ENCODE results near the gene NEK8.

Gene NEK8

DNA sequence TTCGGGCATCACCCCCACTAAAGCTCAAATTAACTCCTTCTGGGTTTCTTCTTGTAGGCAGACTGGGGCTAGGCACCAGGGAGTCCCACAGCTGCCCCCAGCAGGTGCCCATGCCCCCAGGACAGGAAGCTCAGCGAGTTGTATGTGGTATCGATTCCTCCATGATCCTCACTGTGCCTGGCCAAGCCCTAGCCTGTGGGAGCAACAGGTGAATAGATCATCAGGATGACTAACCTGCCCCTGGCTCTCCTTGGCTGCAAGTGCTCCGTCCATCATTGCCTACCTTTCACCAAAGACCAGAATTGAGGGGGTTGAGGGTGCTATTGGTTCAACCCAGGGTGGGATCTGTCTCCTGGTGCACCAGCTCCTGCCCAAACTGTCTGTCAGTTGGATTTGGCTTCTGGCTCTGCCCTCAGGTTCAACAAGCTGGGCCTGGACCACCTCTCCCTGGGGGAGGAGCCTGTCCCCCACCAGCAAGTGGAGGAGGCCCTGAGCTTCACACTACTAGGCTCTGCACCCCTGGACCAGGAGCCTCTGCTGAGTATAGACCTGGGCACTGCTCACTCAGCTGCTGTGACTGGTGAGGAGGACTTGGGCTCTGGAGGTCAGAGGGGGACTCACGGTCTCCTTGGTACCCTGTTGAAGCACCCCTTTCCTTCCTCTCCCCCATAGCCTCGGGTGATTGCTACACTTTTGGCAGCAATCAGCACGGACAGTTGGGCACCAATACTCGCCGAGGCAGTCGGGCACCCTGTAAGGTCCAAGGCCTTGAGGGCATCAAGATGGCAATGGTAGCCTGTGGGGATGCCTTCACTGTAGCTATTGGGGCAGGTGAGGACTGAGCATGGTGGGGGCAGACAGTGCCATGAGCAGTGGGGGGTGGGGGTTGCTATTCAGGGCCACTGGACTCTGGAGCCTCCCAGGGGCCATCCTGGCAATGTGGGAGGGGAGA, 12.1 kb downstream of the NEK8 start:
- WGBS, result 94% methylated on average over 10 of the region's 10 CpGs
- Histone ChIP-seq H3K27me3 (ENCODE audit: insufficient read depth, low read length) (no peaks in the 10 kb centered on the region), H3K4me1 (ENCODE audit: insufficient read depth, low read length) (0 out of 2 replicates have a peak, but pooled peaks cover 2% of the 10 kb centered on the region), H3K9ac (ENCODE audit: low read depth, low read length) (no peak overlapping the region), H3K27ac (ENCODE audit: low read depth, low read length) (no peak overlapping the region), H3K4me3 (ENCODE audit: low read length) (no peak overlapping the region), H3K36me3 (ENCODE audit: insufficient read depth, low read length) (peaks cover 19% of the 10 kb centered on the region), H3K9me3 (ENCODE audit: insufficient read depth, low read depth, low read length) (no peaks in the 10 kb centered on the region)

DNA sequence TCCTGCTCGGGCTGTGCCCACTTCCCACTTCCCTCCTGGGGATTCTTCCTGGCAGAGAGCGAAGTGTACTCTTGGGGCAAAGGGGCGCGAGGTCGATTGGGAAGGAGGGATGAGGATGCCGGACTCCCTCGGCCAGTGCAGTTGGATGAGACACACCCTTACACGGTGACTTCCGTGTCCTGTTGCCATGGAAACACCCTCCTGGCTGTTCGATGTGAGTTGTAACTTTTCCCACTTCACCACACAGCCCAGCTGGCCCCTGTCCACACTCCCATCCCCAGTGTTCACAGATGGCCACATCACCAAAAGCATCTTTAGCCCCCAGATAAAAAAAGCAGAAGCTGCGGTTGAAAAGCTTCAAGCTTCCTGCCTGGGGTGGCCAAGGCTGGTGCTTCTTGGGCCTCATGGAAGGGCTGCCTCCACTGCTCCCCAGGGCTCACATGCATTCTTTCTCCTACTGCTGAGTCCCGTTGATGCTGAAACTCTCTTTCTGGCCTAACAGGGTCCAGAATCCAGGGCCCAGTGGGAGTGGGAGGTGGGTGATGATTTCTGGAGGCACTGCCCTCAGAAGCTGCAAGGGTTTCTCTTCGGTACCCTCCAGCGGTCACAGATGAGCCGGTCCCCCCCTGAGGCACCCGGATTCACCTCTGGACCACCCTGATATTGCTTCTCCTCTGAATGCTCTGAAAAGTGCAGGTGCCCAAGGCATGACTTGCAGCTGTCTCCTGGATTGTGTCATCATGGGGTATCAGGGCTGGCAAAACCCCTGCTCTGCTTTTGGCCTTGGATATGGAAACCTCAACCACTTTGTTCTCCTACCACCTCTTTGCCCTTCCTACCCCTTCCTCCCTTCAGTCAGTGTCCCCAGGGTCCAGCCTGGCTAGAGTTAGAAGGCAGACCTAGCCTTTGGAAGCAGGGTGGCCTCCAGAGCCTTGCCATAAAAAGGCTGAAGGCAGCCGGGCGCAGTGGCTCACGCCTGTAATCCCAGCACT, 13.1 kb downstream of the NEK8 start:
- no peak overlapping the region for H3K27ac ChIP-seq (ENCODE audit: low read depth, low read length)
- H3K9me3 ChIP-seq (ENCODE audit: insufficient read depth, low read depth, low read length), result no peaks in the 10 kb centered on the region
- no peaks in the 10 kb centered on the region for H3K27me3 ChIP-seq (ENCODE audit: insufficient read depth, low read length)
- H3K9ac ChIP-seq (ENCODE audit: low read depth, low read length), result no peak overlapping the region
- H3K36me3 ChIP-seq (ENCODE audit: insufficient read depth, low read length), result peaks cover 28% of the 10 kb centered on the region
- 94% methylated on average over 19 of the region's 19 CpGs for WGBS
- H3K4me1 ChIP-seq (ENCODE audit: insufficient read depth, low read length), result peaks cover 12% of the 10 kb centered on the region; the same call in 1 of the 2 replicates
- H3K4me3 ChIP-seq (ENCODE audit: low read length), result no peak overlapping the region

DNA sequence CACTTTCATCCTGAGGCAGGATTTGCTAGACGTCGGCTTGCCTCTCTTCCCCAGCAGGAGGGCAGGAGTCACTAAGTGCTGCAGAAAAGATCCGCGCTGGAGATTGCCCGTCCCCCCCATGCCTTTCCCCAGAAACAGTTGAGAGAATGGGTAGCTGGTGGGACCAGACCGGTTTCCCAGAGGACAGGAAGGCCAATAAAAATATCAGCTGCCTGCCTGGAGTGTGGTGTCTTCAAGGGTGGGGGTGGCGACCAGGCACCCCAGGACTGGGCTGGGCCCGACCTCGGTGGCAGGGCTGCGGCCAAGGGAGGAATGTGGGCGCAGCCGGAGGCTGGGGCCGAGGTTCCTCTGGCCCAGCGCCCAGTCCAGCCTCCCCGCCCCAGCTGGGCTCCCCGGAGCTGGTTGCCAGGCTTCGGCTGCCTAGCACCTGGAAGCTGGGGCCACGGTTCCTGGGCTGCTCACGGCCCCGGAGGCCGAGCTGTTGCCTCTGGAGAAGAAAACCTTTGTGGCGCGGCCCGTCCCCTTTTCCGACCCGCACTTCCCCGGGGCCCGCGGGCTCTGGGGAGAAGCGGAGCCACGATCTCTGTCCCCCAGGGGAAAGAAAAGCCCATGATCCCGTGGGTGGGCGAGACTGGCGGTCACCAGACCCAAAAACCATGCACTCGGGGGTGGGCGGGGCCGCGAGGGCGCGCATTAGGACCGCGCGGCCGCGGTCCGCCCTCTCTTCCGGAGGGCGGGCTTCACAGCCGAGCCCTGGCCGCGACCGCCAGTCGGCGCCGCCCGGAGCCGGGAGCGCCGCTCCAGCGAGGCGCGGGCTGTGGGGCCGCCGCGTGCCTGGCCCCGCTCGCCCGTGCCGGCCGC, 14.9 kb downstream of the NEK8 start, which contains the start of gene TRAF4:
Gene TRAF4 (plus strand): TSS at position 769 of the 861 bp plus-strand sequence. CDS start 102 bp downstream, outside the sequence.
- H3K27ac ChIP-seq (ENCODE audit: low read depth, low read length), result peak within 1 kb of the TSS; percentile 100
- peaks cover 14% of the 10 kb centered on the region; the same call in 1 of the 2 replicates for H3K4me1 ChIP-seq (ENCODE audit: insufficient read depth, low read length)
- no peaks in the 10 kb centered on the region for H3K27me3 ChIP-seq (ENCODE audit: insufficient read depth, low read length)
- H3K9ac ChIP-seq (ENCODE audit: low read depth, low read length), result peak within 1 kb of the TSS; percentile 96
- under 1% methylated on average over 70 of the region's 70 CpGs for WGBS
- H3K4me3 ChIP-seq (ENCODE audit: low read length), result peak within 1 kb of the TSS; percentile 87
- no peaks in the 10 kb centered on the region for H3K9me3 ChIP-seq (ENCODE audit: insufficient read depth, low read depth, low read length)
- peaks cover 39% of the 10 kb centered on the region for H3K36me3 ChIP-seq (ENCODE audit: insufficient read depth, low read length)

DNA sequence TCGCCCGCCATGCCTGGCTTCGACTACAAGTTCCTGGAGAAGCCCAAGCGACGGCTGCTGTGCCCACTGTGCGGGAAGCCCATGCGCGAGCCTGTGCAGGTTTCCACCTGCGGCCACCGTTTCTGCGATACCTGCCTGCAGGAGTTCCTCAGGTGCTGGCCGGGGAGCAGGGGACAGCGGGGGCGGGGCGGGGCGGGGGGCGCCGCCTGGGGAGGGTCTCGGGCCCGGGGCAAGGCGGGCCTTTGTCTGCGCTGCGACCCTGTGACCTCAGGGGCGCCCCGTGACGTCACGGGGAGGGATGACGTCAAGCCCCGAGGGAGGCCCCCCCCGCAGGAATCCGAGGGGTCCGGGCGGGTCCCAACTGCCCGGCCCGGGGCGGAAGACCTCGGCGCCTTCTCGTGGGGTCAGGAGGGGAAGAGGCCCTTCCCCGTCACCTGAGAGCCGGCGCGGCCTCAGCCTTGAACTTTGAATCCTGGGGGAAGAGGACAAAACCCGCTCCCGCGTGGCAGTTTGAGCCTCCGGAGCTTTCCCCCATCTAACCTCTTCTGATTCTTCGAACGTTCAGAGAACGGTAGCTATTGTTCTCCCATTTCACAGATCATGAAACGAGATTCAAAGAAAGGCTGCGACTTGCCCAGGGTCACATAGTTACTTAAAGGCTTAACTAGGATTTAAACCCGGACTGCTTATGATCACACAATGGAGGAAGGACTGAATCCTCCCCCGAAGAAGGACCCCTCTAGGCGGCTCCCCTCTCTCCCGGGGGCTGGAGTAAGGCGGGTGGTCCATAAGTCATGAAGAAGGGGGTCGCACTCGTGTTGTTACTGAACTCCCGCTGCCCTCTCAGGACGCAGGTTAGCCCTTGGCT, 15.8 kb downstream of the NEK8 start:
- peaks cover 14% of the 10 kb centered on the region; the same call in 1 of the 2 replicates for H3K4me1 ChIP-seq (ENCODE audit: insufficient read depth, low read length)

DNA sequence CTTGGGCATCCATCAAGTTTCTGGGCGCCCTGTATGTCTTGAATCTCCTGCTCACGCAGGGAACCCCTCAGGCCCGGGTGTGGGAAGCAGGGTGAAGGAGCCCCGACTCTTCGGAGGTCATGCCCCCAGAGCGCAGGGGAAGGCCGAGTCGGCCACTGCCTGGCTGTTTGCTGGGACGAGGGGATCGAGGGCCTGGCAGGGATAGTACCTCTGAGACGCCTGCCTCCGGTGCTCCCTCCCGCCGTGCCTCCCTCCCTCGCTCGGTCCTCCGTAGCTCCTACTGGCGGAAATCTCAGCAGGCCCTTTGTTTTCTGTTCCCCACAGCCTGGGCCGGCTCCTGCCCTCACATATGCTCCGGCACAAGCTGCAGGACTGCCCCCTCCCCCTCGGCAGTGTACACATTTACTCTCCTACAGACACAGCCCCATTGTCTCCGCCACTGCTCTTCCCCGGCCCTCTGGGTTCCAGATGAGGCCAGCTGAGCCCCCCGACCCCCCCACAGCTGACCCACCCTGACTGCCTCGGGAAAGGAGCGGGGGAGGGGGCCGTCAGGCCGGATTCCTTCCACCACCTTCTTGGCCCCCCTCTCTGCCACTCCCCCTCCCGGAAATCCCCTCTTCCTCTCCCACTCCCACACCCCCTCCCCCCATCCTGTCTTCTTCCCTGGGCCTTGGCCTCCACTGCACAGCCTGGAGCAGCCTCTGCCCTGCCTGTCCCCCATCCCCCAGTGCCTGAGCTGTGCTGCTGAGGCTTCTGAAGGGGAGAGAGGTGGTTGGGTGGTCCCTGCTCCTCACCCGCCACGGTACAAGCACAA, 16.6 kb downstream of the NEK8 start:
- peak overlapping the region; percentile 96 for H3K9ac ChIP-seq (ENCODE audit: low read depth, low read length)
- no peaks in the 10 kb centered on the region for H3K9me3 ChIP-seq (ENCODE audit: insufficient read depth, low read depth, low read length)
- peak overlapping the region; percentile 100 for H3K27ac ChIP-seq (ENCODE audit: low read depth, low read length)
- 1% methylated on average over 31 of the region's 31 CpGs for WGBS
- H3K36me3 ChIP-seq (ENCODE audit: insufficient read depth, low read length), result peaks cover 46% of the 10 kb centered on the region
- peak overlapping the region; percentile 87 for H3K4me3 ChIP-seq (ENCODE audit: low read length)
- H3K4me1 ChIP-seq (ENCODE audit: insufficient read depth, low read length), result peaks cover 14% of the 10 kb centered on the region; the same call in 1 of the 2 replicates
- H3K27me3 ChIP-seq (ENCODE audit: insufficient read depth, low read length), result no peaks in the 10 kb centered on the region

More for the DNA sequence above, 15.8 kb downstream of the NEK8 start:
- Histone ChIP-seq H3K36me3 (ENCODE audit: insufficient read depth, low read length) (peaks cover 42% of the 10 kb centered on the region), H3K9me3 (ENCODE audit: insufficient read depth, low read depth, low read length) (no peaks in the 10 kb centered on the region), H3K9ac (ENCODE audit: low read depth, low read length) (peak overlapping the region; percentile 96), H3K4me3 (ENCODE audit: low read length) (peak overlapping the region; percentile 87), H3K27ac (ENCODE audit: low read depth, low read length) (peak overlapping the region; percentile 100), H3K27me3 (ENCODE audit: insufficient read depth, low read length) (no peaks in the 10 kb centered on the region)
- under 1% methylated on average over 61 of the region's 61 CpGs for WGBS

DNA sequence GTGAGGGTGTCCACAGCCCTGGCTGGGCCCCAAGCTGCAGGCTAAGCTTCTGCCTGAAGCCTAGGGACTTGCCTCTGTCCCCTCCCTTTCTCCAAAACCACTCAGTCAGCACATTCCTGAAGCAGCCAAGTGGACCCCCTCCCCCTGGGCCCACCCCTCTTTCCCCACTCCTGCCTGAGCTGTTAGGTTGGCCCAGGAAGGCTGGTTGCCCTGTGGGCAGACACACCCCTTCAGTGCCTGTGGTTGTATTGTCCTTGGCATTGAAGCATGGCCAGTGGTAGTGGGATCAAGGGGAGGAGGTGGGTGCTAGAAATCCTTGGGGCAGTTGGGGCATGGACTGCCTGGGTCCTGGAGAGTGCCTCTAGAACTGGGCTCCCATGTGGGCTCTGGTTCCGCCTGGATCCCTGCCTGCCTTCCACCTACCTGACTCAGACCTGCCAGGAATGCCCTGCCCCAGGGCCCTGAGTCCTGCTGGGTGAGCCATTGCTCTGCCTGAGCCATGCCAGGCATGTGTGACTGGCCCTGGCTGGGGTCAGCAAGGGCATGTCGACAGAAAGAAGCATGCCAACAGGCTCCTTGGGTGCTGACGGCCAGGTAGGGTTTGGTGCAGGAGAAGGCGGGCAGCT, 17.3 kb downstream of the NEK8 start:
- peaks cover 51% of the 10 kb centered on the region for H3K36me3 ChIP-seq (ENCODE audit: insufficient read depth, low read length)
- peak overlapping the region; percentile 96 for H3K9ac ChIP-seq (ENCODE audit: low read depth, low read length)
- H3K27ac ChIP-seq (ENCODE audit: low read depth, low read length), result peak overlapping the region; percentile 100
- no peaks in the 10 kb centered on the region for H3K9me3 ChIP-seq (ENCODE audit: insufficient read depth, low read depth, low read length)
- 74% methylated on average over 4 of the region's 4 CpGs for WGBS
- peak overlapping the region; percentile 87 for H3K4me3 ChIP-seq (ENCODE audit: low read length)
- H3K27me3 ChIP-seq (ENCODE audit: insufficient read depth, low read length), result no peaks in the 10 kb centered on the region
- H3K4me1 ChIP-seq (ENCODE audit: insufficient read depth, low read length), result peaks cover 14% of the 10 kb centered on the region; the same call in 1 of the 2 replicates

DNA sequence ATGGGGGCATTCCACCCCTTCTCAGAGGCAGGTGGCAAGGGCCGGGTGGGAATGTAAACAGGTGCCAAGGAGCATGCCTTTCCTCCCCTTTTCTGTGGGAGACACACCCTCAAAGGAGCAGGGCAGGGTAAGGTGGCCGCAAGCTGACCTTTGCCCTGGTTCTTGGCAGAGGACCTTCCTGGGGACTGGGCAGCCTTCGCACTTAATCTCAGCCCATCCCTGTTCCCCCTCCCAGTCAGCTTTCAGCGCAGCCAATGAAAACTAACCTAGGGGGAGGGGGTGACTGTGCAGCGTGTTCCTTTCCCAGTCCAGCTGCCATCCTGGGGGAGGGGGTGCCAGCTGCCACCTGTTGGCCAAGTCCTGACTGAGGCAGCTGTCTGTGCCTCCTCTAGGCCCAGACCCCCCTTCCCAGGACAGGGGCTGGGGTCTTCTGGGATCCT, 18.0 kb downstream of the NEK8 start:
- Histone ChIP-seq H3K36me3 (ENCODE audit: insufficient read depth, low read length) (peaks cover 55% of the 10 kb centered on the region), H3K27me3 (ENCODE audit: insufficient read depth, low read length) (no peaks in the 10 kb centered on the region), H3K4me3 (ENCODE audit: low read length) (peak overlapping the region; percentile 87), H3K27ac (ENCODE audit: low read depth, low read length) (peak overlapping the region; percentile 100), H3K9ac (ENCODE audit: low read depth, low read length) (peak overlapping the region; percentile 64), H3K4me1 (ENCODE audit: insufficient read depth, low read length) (peaks cover 14% of the 10 kb centered on the region; the same call in 1 of the 2 replicates), H3K9me3 (ENCODE audit: insufficient read depth, low read depth, low read length) (no peaks in the 10 kb centered on the region)
- 72% methylated on average over 5 of the region's 5 CpGs for WGBS

DNA sequence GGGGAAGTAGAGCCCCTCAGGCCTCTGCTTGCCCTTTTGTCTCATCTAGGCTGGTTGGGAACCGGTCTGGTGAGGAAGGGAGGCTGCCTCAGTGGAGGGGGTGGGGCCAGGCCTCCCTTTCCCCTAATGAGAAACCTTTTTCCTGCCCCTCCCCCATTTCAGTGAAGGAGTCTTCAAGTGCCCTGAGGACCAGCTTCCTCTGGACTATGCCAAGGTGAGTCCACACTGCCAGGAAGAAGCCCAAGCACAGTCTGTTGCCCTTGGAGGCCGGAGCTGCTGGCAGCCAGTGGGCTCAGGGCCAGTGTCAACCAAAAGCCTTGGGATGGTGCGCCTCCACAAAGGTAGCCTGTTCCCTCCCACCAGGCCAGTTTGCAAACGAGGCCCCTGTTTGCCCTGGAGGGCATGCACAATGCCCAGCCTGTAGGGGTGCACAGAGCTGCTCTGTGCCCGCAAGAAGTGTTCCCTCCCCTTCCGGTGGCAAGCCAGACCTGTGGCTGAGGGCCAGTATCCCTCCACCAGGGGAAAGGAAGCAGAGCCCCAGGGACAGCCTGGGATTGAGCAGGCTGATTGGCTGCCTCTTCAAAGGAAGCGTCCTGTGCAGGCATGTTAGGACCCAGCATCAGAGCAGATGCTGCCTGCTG, 18.6 kb downstream of the NEK8 start:
- peak overlapping the region; percentile 64 for H3K9ac ChIP-seq (ENCODE audit: low read depth, low read length)
- no peaks in the 10 kb centered on the region for H3K9me3 ChIP-seq (ENCODE audit: insufficient read depth, low read depth, low read length)
- H3K36me3 ChIP-seq (ENCODE audit: insufficient read depth, low read length), result peaks cover 61% of the 10 kb centered on the region
- no peaks in the 10 kb centered on the region for H3K27me3 ChIP-seq (ENCODE audit: insufficient read depth, low read length)
- peak overlapping the region; percentile 100 for H3K27ac ChIP-seq (ENCODE audit: low read depth, low read length)
- WGBS, result 88% methylated on average over 6 of the region's 7 CpGs
- 0 out of 2 replicates have a peak overlapping the region, but pooled peaks have one; percentile 87 for H3K4me3 ChIP-seq (ENCODE audit: low read length)
- H3K4me1 ChIP-seq (ENCODE audit: insufficient read depth, low read length), result peaks cover 14% of the 10 kb centered on the region; the same call in 1 of the 2 replicates
